ENCODE measurements around the gene CD34. TPM values are rescaled to one million over a fixed set of nuclear protein-coding genes. Genes with fewer than 3 reads are reported as not detected.

The CD34 gene
- total RNA-seq, 6 experiments from 2014 or later, result 0.31 to 0.60 (median 0.52) TPM

DNA sequence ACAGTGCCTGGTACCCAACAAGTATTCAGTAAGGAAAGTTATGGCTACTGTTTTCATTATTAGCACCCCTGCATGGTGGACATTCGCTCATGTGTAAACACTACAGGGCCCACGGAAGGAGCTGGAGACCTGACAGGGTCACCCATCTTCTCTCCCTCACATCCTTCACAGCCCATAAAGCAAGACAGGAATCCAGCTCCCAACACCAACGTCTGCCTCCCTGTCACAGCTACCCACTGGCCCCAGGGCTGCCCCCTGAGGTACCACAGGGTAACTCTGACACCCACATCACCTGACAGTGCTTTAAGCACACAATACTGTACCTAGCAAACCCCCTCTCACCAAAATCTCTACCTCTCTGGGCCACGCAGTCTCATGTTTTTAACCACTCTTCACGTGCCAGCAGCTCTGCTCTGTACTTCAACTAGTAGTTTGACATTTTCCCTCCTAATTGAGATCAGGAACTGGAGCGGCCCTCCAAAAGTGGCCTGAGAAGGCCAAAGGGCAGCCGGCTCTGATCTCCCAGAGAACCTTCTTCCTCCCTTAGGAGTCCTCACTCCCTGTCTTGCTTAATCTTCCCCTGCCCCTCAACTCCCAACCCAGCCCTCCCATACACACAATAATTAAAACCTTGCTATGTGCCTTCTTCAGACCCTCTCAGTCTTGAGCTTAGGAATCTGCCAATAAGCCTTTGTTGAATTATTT, 76.8 kb downstream of the CD34 start:
- no peak overlapping the region for H3K27ac Mint-ChIP-seq
- H3K4me3 Mint-ChIP-seq, result no peak overlapping the region
- peaks cover 13% of the 10 kb centered on the region for H3K36me3 Mint-ChIP-seq (ENCODE audit: low read depth)
- TF ChIP-seq, protein P1, sequence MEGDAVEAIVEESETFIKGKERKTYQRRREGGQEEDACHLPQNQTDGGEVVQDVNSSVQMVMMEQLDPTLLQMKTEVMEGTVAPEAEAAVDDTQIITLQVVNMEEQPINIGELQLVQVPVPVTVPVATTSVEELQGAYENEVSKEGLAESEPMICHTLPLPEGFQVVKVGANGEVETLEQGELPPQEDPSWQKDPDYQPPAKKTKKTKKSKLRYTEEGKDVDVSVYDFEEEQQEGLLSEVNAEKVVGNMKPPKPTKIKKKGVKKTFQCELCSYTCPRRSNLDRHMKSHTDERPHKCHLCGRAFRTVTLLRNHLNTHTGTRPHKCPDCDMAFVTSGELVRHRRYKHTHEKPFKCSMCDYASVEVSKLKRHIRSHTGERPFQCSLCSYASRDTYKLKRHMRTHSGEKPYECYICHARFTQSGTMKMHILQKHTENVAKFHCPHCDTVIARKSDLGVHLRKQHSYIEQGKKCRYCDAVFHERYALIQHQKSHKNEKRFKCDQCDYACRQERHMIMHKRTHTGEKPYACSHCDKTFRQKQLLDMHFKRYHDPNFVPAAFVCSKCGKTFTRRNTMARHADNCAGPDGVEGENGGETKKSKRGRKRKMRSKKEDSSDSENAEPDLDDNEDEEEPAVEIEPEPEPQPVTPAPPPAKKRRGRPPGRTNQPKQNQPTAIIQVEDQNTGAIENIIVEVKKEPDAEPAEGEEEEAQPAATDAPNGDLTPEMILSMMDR (IDR thresholded peaks at IDR 0.05), result no peak
- peaks cover 34% of the 10 kb centered on the region for H3K4me1 Mint-ChIP-seq (ENCODE audit: low read depth)
- no peak for DNase-seq
- H3K27me3 Mint-ChIP-seq (ENCODE audit: insufficient read depth), result no peaks in the 10 kb centered on the region; the same call in 1 of the 2 replicates
- H3K9me3 Mint-ChIP-seq, result no peaks in the 10 kb centered on the region

DNA sequence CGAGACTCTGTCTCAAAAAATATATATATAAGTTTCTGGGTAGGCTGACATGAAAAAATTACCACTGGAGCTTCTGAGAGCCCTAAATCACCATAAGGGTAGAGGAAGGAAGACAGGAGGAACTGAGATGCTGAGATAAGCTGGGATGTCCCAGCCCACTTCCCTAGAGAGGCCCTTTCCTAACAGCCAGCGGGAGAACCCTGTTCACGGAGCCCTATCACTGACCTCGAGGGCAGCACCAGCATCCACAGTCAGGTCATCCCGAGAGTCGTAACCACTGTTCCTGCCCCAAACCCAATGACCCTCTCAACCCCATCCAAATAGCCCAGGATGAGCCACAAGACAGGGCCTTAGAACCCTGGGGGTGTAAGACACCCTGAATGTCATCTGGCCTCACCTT, 77.5 kb downstream of the CD34 start:
- no peak overlapping the region for H3K27ac Mint-ChIP-seq
- peaks cover 34% of the 10 kb centered on the region for H3K4me1 Mint-ChIP-seq (ENCODE audit: low read depth)
- no peak overlapping the region for H3K4me3 Mint-ChIP-seq
- peaks cover 9% of the 10 kb centered on the region for H3K36me3 Mint-ChIP-seq (ENCODE audit: low read depth)
- no peak for DNase-seq
- no peaks in the 10 kb centered on the region; the same call in 1 of the 2 replicates for H3K27me3 Mint-ChIP-seq (ENCODE audit: insufficient read depth)
- H3K9me3 Mint-ChIP-seq, result no peaks in the 10 kb centered on the region
- TF ChIP-seq, protein P1 (IDR thresholded peaks at IDR 0.05), result no peak

DNA sequence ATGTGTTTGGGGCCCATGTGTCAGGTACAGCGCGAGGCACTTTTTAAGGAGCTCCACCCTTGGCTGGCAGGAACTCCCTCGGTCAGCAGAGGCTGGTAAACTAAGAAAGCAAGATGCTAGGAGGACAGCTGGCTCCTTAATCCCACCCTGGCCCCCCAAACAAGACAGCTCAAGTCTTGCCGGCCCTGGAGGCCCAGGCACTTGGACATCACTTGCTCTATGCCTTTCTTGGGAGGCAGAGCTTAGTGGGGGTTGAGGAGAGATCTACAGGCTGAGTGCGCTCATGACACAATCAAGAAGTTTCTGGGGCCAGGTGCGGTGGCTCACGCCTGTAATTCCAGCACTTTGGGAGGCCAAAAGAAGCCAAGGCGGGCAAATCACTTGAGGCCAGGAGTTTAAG, 78.1 kb downstream of the CD34 start:
- no peak for DNase-seq
- H3K27ac Mint-ChIP-seq, result no peak overlapping the region
- TF ChIP-seq, protein P1 (IDR thresholded peaks at IDR 0.05), result no peak
- H3K36me3 Mint-ChIP-seq (ENCODE audit: low read depth), result peaks cover 9% of the 10 kb centered on the region
- no peaks in the 10 kb centered on the region; the same call in 1 of the 2 replicates for H3K27me3 Mint-ChIP-seq (ENCODE audit: insufficient read depth)
- H3K4me1 Mint-ChIP-seq (ENCODE audit: low read depth), result peaks cover 34% of the 10 kb centered on the region
- H3K9me3 Mint-ChIP-seq, result no peaks in the 10 kb centered on the region
- H3K4me3 Mint-ChIP-seq, result no peak overlapping the region

DNA sequence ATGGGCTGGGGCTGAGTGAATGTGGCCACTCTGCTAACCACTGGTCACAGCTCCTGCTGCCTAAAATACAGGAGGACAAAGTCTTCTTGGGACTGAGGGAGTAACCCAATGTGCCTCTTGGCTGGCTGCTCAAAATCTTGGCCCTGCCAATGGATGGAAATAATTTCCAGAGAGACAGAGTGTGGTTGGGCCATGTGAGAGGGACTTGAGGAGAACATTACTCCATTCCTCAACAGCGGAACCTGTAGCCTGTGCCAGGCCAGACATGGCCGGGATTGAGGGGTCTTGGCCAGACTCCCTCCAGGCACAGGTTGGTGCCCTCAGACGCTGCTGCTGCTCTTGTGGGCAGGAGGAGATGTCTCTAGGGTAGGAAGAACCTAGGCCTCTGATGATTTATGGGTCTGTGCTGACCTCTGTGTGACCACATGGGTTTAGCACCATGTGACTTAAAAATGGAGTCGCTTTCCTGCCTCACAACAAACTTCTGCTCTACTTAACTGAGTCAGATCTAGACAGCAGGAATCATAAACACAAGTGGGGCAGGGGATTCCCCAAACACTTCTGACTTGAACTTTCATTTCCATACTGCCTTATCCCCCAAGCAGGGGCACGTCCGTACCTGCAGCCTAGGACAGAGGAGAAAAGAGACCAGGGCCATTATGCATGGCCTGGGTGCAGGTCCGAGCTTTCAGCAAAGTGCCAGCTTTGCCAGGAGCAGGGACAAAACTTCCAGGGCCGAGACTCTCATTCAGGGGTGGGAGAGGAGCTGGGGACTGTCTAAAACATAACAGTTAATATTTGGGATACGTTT, 79.2 kb downstream of the CD34 start:
- no peak for DNase-seq
- H3K27me3 Mint-ChIP-seq (ENCODE audit: insufficient read depth), result no peaks in the 10 kb centered on the region; the same call in 1 of the 2 replicates
- peaks cover 34% of the 10 kb centered on the region for H3K4me1 Mint-ChIP-seq (ENCODE audit: low read depth)
- H3K9me3 Mint-ChIP-seq, result no peaks in the 10 kb centered on the region
- no peak overlapping the region for H3K27ac Mint-ChIP-seq
- H3K4me3 Mint-ChIP-seq, result no peak overlapping the region
- peaks cover 5% of the 10 kb centered on the region for H3K36me3 Mint-ChIP-seq (ENCODE audit: low read depth)
- TF ChIP-seq, protein P1 (IDR thresholded peaks at IDR 0.05), result no peak

Other genes with a start within 250 kb of the CD34 start
- 100 to 1,000 TPM; 134 to 152 (median 142) TPM for gene CD46, start 159.1 kb downstream of the CD34 start, total RNA-seq (2021; fragmentation: NEBNext Ultra II Directional; extraction: Animal tissue kit (Norgen Biotek cat#: 25700))